Smooth muscle cell of the brain vasculature (primary cell): ENCODE data around the gene RAB36.

ENCODE experiments used
- DNase-seq: peaks from one replicate; pipeline ENCODE4 v3.0.0-alpha.2; 2012; ENCODE audit warnings: low read depth, low spot score

Gene RAB36

DNA sequence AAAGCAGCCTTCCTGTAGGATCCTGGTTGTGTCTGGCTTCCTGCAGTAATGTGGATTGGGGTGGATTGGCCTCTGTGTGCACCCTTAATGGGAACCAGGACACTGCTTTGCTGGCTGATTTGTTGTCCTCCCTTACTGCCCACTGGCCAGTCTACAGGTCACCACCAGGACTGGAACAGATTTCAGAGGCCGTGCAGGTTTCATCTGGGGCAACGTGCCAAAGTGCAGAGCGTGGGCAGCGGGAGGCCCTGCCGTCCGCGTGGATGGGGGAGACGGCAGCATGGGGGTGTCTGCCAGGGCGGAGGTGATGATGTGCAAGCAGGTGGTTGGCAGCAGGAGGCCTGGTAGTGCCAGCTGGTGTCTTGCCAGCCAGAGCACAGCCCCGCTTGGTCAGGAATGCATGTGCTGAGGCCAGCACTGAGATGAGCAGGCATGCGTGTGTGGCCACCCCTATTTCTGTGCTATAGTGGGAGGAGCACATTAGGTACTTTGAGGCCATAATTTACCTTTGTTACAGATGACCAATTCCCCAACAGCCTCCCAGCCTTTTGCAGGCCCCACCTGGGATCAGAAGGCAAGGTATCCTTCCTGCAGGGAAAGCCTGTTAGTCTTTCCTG is 59.4 kb downstream of the RAB36 start:
- DNase-seq, result no peak

DNA sequence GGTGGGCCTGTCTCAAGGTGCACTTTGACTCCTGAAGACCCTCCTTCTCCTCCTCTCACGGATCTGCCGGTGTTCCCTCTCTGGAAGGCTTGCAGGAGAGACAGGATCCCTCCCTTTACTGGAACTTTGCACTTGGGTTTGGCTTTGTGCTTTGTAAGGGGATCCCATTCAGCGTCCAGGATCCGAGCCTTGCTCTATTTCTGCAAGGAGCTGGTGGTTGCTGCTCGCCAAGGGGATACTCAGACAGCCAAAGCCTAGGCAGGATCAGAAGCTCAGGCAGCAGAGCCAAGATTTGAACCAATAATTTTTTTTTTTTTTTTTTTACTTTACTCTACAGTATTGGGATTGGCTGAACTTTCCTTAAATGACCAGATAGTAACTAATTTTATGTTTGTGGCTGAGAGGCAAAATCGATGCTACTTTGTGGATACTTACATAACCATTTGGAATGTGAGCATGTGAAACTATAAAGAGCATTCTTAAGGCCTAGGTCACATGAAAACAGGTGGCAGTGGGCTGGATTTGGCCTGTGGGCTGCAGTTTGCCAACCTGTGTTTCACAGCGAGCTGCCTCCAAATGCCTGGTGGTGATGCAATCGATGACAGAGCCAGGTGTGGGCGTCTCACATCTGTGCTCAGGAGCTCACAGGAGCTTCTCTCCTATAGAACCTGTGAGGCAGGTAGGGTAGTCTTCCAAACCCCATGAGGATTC is 60.2 kb downstream of the RAB36 start:
- no peak for DNase-seq

DNA sequence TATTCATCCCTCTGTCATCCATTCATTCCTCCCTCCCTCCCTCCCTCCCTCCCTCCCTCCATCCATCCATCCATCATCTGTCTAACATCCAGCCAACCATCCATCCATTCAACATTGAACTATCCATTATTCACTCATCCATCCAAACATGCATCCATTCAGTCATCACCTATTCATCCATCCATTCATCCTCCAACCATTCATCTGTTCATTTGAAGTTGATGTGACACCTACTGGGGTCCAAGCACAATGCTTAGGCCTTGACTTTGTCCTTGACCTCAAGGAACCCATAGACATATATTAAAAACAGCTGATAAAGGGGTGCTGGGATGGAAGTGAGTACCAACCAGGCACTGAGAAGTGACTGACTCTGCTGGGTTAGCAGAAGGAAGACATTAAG is 61.6 kb downstream of the RAB36 start:
- no peak for DNase-seq

DNA sequence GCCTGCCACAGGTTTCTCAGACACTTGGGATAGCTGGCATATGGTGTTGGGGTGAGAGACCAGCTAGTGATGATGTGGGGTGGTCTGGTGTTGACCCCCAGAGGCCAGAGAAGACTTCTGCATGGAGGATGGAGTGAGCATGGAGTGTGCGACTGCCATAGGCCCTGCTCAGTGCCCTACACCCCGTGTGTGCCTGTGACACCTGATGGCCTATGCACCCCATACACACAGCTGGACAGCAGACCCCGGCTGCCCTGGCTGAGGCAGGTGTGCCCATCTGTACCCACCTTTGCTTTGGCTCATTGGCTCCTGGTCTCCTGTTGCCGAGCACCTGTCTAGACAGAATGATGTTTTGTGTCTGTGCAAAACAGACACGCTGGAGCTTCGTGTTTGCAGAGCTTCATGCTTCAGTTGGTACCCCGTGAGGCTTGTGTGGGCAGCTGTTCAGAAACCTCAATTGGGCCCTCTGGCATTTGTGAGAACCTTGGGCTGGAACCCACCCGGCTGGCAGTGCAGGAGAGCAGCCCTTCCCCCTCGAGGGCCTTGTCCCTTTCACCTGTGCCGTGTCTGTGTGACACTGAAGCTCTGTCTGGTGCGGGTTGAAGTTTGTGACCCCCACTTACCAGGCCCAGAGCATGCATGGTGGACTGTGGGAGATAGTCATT is 62.6 kb downstream of the RAB36 start:
- DNase-seq, result no peak

DNA sequence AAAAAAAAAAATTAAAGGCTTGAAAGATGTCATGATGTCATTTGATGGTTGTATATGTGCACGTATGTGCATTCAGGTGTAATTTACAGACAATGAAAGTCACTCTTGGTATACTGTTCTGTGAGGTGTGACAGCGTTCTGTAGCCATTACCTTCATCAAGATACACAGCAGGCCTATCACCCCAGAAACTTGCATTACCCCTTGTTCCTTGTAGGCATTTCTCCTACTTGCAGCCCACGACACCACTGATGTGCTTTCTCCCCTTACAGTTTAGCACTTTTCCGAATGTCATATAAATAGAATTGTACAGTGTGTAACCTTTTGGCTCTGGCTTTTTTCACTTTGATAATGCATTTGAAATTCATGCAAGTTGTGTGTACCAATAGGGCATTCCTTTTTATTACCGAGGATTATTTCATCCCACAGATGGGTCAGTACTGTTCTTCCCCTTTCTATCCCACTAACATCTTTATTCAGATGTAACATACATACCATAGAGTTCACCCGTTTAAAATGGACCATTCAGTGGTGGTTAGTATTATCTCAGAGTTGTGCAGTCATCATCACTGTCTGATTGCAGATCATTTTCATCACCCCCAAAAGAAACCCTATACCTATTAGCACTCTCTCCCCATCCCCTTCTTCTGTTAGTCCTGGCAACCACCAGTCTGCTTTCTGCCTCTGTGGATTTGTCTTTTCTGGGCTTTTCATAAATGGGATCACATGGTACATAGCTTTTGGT is 65.3 kb downstream of the RAB36 start:
- no peak for DNase-seq

DNA sequence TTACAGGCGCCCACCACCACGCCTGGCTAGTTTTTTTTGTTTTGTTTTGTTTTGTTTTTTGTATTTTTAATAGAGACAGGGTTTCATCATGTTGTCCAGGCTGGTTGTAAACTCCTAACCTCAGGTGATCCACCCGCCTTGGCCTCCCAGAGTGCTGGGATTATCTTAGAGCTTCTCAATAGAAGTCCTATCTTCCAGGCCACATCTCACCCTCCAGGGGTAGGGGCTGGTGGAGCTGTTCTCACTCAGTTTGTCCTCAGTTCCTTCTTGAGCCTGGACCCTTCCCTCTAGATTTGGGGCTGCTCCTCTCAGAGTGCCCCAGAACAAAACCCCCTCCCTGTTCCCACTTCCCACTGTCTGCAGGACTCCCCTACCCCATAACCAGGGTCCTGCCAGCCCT is 66.3 kb downstream of the RAB36 start:
- no peak for DNase-seq

DNA sequence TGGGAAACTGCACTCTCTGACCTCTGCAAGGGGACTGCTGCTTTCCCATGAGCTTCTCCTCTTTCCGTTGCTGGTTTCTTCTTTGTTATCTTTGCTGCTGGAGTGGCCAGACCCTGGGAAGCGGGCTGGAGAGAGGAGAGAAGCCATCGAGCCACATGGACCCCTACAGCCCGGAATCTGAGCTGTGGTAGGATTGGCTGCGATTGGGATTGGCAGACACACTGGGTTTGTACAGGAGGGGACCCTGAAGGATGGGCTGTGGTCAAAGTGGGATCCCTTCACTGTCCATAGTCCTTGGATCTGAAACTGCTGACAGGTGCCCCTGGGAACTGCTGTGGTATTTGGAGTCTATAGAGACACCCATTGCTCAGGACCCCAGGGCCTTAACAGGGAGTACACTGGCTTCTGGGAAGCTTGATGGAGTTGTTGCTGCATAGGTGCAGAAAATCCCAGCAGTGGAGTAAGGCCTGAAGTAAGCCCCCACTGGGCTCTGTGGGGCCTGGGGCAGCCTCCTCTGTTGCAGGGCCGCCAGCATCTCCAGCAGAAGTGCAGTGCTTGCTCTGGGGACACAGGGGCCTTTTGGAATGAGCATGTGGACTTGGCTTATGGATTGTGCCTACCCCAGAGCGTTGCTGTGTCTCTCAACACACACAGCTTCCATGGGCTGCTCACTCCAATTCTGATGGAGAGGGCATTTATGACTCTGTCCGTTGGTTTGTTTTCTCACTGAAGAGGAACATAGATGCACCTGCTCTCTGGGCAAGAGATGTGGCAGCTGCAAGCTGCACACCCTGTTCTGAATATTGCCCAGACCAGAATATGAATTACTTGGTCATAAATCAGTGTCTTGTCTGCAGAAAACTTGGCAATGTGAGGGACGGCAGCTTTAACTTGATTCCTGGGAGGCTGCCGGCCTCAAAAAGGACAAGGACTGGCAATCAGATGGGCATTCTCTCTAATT is 67.1 kb downstream of the RAB36 start:
- no peak for DNase-seq

DNA sequence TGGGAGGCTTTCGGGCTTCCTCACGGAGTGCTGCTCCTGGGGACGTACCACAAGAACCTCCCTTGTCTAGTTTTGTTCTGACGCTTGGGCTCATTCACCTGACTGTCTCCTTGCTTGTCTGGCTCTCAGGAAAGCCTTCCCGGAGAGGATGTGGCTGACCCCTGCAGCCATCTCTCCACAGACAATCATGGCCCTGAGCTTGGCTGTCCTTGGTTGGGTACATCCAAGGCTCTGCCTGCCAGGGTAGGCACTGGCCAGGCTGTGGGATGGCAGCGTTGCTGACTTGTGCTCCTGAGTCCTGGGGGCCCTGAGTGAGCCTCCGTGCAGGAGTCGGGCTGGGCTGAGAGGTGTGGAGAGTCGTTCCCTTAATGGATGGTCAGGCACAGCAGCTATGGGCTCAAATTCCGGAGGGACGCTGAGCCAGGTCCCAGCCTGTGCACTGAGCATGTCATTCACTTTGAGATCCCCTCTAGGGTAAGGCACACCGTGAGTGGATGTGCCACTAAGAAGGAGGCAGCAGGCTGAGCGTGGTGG is 67.8 kb downstream of the RAB36 start:
- DNase-seq, result no peak

DNA sequence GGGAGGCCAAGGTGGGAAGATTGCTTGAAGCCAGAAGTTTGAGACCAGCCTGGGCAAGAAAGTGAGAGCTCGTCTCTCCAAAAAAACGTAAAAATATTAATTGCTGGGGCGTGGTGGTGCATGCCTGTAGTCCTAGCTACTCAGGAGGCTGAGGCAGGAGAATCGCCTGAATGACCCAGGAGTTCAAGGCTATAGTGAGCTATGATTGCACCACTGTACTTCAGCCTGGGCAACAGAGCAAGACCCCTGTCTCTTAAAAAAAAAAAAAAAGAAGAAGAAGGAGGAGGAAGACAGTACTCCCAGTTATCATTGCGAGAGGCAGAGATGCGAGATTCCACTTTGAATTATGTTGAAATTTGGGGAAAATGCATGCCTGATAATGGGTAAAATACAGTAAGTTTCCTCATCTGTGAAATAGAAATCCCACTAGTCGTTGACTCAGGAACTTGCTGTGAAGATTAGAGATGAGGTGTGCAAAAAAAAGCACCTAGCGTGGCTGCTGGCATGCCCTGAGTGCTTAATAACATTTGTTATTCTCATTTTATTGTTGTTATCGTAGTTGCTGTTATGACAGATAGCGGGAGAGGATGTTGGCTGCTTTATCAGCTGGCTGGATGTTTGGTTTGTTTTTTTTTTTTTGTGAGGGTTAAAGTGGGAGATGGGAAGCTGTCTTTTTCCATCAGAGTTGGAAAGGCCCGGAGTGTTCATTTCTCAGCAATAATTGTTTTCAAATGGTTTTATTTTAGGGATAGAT is 68.5 kb downstream of the RAB36 start:
- DNase-seq, result no peak
